Parathyroid adenoma (tissue), 2 donors: ENCODE data around the gene ANKIB1.
A peak's percentile ranks its signal among the peaks of the same experiment; 100 is the strongest.
"Not testable (repeated sequence)": the region's sequence is repeated elsewhere in the genome, so short reads cannot be mapped to it uniquely, and the experiment has no call there.

Experiments used
- H2AFZ ChIP-seq: fragments of 300-600 bp; sonication (generic); one replicate; pipeline ENCODE4 v1.7.0; 2017; ENCODE audit warnings: antibody characterized with exemption, mild to moderate bottlenecking
- H3K27ac ChIP-seq: fragments of 300-600 bp; sonication (generic); one replicate; pipeline ENCODE4 v1.7.0; 2017
- H3K27me3 ChIP-seq: fragments of 300-600 bp; sonication (generic); one replicate; pipeline ENCODE4 v1.7.0; 2017; ENCODE audit warnings: low read length; ENCODE audit not compliant: control insufficient read depth, insufficient read depth
- H3K36me3 ChIP-seq: fragments of 300-600 bp; sonication (generic); one replicate; pipeline ENCODE4 v1.7.0; 2017; ENCODE audit warnings: low read length; ENCODE audit not compliant: control insufficient read depth, insufficient read depth
- H3K4me1 ChIP-seq: fragments of 300-600 bp; sonication (generic); one replicate; pipeline ENCODE4 v1.7.0; 2017; ENCODE audit warnings: control low read depth
- H3K4me2 ChIP-seq: fragments of 300-600 bp; sonication (generic); one replicate; pipeline ENCODE4 v1.7.0; 2017; ENCODE audit warnings: low read length
- H3K4me3 ChIP-seq: fragments of 300-600 bp; sonication (generic); one replicate; pipeline ENCODE4 v1.7.0; 2017; ENCODE audit warnings: low read depth, low read length
- H3K79me2 ChIP-seq: fragments of 300-600 bp; sonication (generic); one replicate; pipeline ENCODE4 v1.7.0; 2017; ENCODE audit warnings: control low read depth
- H3K9ac ChIP-seq: fragments of 300-600 bp; sonication (generic); one replicate; pipeline ENCODE4 v1.7.0; 2017; ENCODE audit warnings: mild to moderate bottlenecking
- H3K9me3 ChIP-seq: fragments of 300-600 bp; sonication (generic); one replicate; pipeline ENCODE4 v1.7.0; 2017; ENCODE audit warnings: low read length; ENCODE audit not compliant: control insufficient read depth
- TF ChIP-seq, protein P1 (sequence below): fragments of 300-600 bp; sonication (generic); IDR thresholded peaks from one replicate; pipeline ENCODE4 v1.7.0; 2017; ENCODE audit warnings: antibody characterized with exemption, mild to moderate bottlenecking
- donor health status: primary hyperparathyroidism.

ANKIB1 gene

DNA sequence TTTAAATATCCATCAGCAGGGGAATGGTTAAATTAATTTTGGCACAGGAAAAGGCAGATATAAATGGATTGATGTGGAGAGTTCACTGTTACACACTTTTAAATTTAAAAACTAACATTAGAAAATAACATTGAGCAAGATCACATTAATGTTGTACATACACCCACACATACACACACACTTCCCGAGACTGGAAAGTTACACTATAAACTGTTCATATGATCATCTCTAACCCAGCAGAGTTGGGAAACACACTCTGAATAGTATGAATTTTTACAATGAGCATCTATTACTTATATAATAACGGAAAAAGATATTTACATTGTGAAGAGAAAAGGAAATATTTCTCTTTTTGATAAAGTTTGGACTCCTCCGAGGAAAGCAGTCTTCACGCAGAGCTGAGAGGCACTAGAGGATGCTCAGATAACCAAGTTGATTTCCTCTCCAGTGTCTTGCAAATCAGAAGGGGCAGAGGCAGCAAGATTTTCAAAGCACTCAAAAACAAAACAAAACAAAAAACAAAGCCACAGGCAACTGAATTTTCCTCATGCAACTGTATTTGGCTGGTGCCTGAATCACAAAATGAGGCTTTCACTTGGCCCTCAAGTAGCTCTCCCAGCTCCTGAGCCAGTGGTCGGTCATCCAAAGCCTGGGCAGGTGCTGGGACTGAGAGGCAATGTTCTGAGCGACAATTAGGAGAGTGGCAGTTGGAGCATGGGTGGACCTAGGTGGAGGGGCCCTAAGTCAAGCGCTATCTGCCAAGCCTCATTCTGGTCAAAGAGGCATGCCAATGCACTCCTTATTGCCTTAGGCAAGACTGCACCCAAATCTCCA, 191.1 kb downstream of the ANKIB1 start:
- Histone ChIP-seq H3K27ac (no peak overlapping the region), H3K4me3 (no peak overlapping the region), H3K4me2 (no peak overlapping the region), H3K9me3 (no peaks in the 10 kb centered on the region), H3K36me3 (no peaks in the 10 kb centered on the region), H3K4me1 (peaks cover 8% of the 10 kb centered on the region), H3K9ac (no peak overlapping the region), H2AFZ (no peak overlapping the region), H3K79me2 (no peaks in the 10 kb centered on the region), H3K27me3 (no peaks in the 10 kb centered on the region)
- TF ChIP-seq, protein P1, sequence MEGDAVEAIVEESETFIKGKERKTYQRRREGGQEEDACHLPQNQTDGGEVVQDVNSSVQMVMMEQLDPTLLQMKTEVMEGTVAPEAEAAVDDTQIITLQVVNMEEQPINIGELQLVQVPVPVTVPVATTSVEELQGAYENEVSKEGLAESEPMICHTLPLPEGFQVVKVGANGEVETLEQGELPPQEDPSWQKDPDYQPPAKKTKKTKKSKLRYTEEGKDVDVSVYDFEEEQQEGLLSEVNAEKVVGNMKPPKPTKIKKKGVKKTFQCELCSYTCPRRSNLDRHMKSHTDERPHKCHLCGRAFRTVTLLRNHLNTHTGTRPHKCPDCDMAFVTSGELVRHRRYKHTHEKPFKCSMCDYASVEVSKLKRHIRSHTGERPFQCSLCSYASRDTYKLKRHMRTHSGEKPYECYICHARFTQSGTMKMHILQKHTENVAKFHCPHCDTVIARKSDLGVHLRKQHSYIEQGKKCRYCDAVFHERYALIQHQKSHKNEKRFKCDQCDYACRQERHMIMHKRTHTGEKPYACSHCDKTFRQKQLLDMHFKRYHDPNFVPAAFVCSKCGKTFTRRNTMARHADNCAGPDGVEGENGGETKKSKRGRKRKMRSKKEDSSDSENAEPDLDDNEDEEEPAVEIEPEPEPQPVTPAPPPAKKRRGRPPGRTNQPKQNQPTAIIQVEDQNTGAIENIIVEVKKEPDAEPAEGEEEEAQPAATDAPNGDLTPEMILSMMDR, result no peak

GRCh38 chr7:92437956-92438491, 192.2 kb downstream of the ANKIB1 start:
- Histone ChIP-seq H3K27ac (no peak overlapping the region), H2AFZ (no peak overlapping the region), H3K4me3 (no peak overlapping the region), H3K27me3 (no peaks in the 10 kb centered on the region), H3K9me3 (no peaks in the 10 kb centered on the region), H3K36me3 (no peaks in the 10 kb centered on the region), H3K4me2 (no peak overlapping the region), H3K4me1 (no peaks in the 10 kb centered on the region), H3K79me2 (no peaks in the 10 kb centered on the region), H3K9ac (no peak overlapping the region)
- TF ChIP-seq, protein P1, result no peak

DNA sequence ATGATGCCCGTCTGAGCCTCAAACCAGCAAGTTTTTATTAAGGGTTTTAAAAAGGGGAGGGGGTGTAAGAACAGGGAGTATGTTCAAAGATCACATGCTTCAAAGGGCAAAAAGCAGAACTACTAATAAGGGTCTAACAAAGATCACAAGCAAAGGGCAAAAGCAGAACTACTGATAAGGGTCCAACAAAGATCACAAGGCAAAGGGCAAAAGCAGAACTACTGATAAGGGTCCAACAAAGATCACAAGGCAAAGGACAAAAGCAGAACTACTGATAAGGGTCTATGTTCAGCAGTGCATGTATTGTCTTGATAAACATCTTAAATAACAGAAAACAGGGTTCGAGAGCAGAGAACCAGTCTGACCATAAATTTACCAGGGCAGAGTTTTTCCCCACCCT, 196.9 kb downstream of the ANKIB1 start:
- not testable (repeated sequence) for H3K27ac ChIP-seq, H3K4me3 ChIP-seq, H3K79me2 ChIP-seq, H3K36me3 ChIP-seq, H3K27me3 ChIP-seq, H3K9ac ChIP-seq, H3K9me3 ChIP-seq, H3K4me2 ChIP-seq, H3K4me1 ChIP-seq, H2AFZ ChIP-seq

DNA sequence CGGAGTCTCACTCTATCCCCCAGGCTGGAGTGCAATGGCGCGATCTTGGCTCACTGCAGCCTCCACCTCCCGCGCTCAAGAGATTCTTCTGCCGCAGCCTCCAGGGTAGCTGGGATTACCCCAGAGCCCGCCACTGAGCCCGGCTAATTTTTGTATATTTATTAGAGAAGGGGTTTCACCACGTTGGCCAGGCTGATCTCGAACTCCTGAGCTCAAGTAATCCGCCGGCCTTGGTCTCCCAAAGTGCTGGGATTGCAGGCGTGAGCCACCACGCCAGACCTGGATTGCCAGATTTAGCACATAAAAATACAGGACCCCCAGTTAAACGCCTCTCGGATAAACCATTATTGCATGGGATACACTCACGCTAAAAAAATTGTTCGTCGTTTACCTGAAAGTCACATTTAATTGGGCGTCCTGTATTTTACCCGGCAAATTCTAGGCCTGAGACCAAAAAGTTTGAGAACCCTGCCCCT, 201.1 kb downstream of the ANKIB1 start:
- Histone ChIP-seq H2AFZ (peak overlapping the region; percentile 99), H3K9ac (no peak overlapping the region), H3K4me2 (peak overlapping the region; percentile 74), H3K36me3 (no peaks in the 10 kb centered on the region), H3K4me1 (no peaks in the 10 kb centered on the region), H3K4me3 (peak overlapping the region; percentile 85), H3K27ac (peak overlapping the region; percentile 92), H3K9me3 (no peaks in the 10 kb centered on the region), H3K79me2 (no peaks in the 10 kb centered on the region), H3K27me3 (no peaks in the 10 kb centered on the region)
- TF ChIP-seq, protein P1, result no peak

GRCh38 chr7:92447345-92448204, 201.8 kb downstream of the ANKIB1 start, which contains the start of gene GATAD1:
GATAD1 (plus strand) TSS chr7:92447482; CDS start chr7:92447730, 248 bp downstream.
- Histone ChIP-seq H3K27me3 (no peaks in the 10 kb centered on the region), H3K79me2 (no peaks in the 10 kb centered on the region), H2AFZ (peak within 1 kb of the TSS; percentile 99), H3K9ac (peak within 1 kb of the TSS; percentile 93), H3K4me2 (peak within 1 kb of the TSS; percentile 74), H3K4me1 (no peaks in the 10 kb centered on the region), H3K27ac (peak within 1 kb of the TSS; percentile 92), H3K36me3 (no peaks in the 10 kb centered on the region), H3K4me3 (peak within 1 kb of the TSS; percentile 85), H3K9me3 (no peaks in the 10 kb centered on the region)
- TF ChIP-seq, protein P1, result peak; percentile 94
